RWPE1 (cell line): ENCODE results near the gene OCIAD1.
"Not testable (repeated sequence)": the region's sequence is repeated elsewhere in the genome, so short reads cannot be mapped to it uniquely, and the experiment has no call there.

ENCODE experiments used
- CTCF ChIA-PET: fragments of 350-600 bp; sonication (Branson Sonifier 250); formaldehyde crosslinking; extraction: SDS; loops from one replicate; lab custom pipeline; 2021; lab: Yijun Ruan, JAX
- POLR2A ChIA-PET: fragments of 400-600 bp; formaldehyde crosslinking; extraction: SDS; loops from one replicate; lab custom pipeline; 2020; ENCODE audit warnings: antibody characterized with exemption; ENCODE audit not compliant: low non-redundant PET; lab: Yijun Ruan, JAX
- DNase-seq: peaks from one replicate; pipeline ENCODE4 v3.0.0; 2012; ENCODE audit warnings: low spot score
- H3K27ac ChIP-seq: fragments of 450-650 bp; 2 replicates; pipeline ENCODE4 v1.5.1; 2017
- TF ChIP-seq, protein P1 (sequence below): fragments of 450-650 bp; conservative IDR thresholded peaks from 2 replicates; pipeline ENCODE4 v1.5.1; 2017; ENCODE audit warnings: low read depth, mild to moderate bottlenecking

OCIAD1 gene

DNA sequence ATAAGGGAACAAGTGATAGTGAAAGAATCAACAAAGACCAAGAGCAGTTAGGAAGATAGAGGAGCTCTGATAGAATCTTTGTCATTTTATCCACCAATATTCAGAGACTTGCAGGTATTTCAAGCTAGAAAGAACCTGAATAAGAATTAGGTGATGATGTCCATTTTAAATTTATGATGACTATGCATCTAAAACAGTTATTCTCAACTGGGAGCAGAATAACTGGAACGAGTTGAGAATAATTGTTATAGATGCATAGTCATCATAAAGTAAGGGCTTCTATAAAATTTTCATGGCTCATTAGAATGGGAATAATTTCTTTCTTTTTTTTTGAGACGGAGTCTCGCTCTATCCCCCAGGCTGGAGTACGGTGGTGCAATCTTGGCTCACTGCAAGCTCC, 5.8 kb downstream of the OCIAD1 start:
- ChIA-PET CTCF (interaction anchor here (0.6 kb wide), 1 partner anchor 108 kb away, joined by 4 read pairs; no protein-coding TSS in a partner anchor), POLR2A (interaction anchor here (0.6 kb wide), 1 partner anchor 10 kb away, joined by 3 read pairs; no protein-coding TSS in a partner anchor)
- no peak overlapping the region for H3K27ac ChIP-seq
- TF ChIP-seq, protein P1, sequence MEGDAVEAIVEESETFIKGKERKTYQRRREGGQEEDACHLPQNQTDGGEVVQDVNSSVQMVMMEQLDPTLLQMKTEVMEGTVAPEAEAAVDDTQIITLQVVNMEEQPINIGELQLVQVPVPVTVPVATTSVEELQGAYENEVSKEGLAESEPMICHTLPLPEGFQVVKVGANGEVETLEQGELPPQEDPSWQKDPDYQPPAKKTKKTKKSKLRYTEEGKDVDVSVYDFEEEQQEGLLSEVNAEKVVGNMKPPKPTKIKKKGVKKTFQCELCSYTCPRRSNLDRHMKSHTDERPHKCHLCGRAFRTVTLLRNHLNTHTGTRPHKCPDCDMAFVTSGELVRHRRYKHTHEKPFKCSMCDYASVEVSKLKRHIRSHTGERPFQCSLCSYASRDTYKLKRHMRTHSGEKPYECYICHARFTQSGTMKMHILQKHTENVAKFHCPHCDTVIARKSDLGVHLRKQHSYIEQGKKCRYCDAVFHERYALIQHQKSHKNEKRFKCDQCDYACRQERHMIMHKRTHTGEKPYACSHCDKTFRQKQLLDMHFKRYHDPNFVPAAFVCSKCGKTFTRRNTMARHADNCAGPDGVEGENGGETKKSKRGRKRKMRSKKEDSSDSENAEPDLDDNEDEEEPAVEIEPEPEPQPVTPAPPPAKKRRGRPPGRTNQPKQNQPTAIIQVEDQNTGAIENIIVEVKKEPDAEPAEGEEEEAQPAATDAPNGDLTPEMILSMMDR, result no peak
- DNase-seq, result no peak

DNA sequence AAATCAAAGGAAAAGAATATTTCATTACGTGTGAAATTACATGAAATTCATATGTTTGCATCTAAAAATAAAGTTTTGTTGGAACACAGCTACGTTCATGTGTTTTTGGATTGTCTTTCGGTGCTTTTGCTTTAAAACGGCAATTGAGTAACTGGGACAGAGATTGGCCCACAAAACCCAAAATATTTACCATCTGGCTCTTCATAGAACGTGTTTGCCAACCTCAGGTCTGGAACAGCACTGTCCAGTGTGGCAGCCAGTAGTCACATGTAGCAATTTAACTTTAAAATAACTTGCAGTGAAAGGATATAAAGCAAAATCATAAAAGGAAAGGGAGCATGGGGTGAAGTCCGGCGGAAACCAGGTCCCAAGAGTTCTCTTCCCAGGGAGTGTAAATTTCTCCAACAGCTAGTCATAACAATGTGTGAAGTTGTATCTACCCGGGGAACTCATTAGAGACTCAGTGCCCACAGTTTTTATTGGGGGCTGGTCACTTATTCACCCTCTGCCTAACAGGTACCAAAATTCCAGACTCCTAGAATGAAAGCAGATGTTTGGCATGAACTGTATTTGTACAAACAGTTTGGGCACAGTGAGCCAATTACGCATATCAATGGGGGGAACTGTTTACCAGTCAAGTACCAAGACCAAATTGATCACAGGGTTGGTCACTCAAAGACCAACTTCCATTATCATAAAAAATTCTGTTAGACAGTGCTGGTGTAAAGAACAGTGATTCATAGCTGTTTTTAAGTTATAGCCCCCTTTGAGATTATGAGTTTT, 10.3 kb downstream of the OCIAD1 start:
- no peak for DNase-seq
- H3K27ac ChIP-seq, result no peak overlapping the region
- POLR2A ChIA-PET, result no interaction called here
- TF ChIP-seq, protein P1, result no peak
- CTCF ChIA-PET, result no interaction called here

DNA sequence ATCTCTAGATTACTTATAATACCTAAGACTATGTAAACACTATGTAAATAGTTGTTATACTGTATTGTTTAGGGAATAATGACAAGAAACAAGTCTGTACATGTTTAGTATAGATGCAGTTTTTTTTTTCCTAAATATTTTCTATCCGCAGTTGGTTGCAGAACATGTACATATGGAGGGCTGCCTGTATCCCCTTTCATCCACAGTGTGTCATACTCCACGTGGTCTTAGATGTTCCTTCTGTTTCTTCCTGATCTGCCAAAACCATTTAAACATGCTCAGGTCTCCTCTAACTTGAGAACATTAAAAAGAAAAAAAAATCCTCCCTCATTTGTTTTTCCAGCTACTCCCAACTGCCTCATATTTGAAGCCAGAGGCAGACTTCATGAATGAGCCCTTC, 14.0 kb downstream of the OCIAD1 start:
- ChIA-PET POLR2A (interaction anchor here (0.6 kb wide), 1 partner anchor 154 kb away, joined by 3 read pairs; no protein-coding TSS in a partner anchor), CTCF (no interaction called here)
- TF ChIP-seq, protein P1, result no peak
- H3K27ac ChIP-seq, result no peak overlapping the region
- DNase-seq, result no peak

DNA sequence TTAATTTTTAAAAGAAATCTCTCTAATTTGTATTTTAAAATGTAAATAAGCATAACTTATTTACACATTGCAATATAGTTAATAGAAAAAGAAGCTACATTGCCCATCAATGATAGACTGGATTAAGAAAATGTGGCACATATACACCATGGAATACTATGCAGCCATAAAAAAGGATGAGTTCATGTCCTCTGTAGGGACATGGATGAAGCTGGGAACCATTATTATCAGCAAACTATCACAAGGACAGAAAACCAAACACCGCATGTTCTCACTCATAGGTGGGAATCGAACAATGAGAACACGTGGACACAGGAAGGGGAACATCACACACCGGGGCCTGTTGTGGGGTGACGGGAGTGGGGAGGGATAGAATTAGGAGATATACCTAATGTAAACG, 17.9 kb downstream of the OCIAD1 start:
- DNase-seq, CTCF ChIA-PET, H3K27ac ChIP-seq, POLR2A ChIA-PET: not testable (repeated sequence)

DNA sequence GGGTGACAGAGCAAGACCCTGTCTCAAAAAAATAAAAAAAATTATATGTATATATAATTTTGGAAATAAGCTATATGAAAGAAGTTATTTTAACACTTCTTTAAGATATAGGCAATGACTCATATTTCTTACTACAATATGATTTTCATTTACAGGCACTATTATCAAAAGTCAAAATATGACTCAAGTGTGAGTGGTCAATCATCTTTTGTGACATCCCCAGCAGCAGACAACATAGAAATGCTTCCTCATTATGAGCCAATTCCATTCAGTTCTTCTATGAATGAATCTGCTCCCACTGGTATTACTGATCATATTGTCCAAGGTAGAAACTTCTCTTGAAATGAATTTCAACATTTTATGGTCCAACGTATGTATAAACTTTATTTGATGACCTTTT, 20.8 kb downstream of the OCIAD1 start:
- ChIA-PET CTCF (no interaction called here), POLR2A (no interaction called here)
- no peak for DNase-seq
- TF ChIP-seq, protein P1, result no peak
- H3K27ac ChIP-seq, result no peak overlapping the region

DNA sequence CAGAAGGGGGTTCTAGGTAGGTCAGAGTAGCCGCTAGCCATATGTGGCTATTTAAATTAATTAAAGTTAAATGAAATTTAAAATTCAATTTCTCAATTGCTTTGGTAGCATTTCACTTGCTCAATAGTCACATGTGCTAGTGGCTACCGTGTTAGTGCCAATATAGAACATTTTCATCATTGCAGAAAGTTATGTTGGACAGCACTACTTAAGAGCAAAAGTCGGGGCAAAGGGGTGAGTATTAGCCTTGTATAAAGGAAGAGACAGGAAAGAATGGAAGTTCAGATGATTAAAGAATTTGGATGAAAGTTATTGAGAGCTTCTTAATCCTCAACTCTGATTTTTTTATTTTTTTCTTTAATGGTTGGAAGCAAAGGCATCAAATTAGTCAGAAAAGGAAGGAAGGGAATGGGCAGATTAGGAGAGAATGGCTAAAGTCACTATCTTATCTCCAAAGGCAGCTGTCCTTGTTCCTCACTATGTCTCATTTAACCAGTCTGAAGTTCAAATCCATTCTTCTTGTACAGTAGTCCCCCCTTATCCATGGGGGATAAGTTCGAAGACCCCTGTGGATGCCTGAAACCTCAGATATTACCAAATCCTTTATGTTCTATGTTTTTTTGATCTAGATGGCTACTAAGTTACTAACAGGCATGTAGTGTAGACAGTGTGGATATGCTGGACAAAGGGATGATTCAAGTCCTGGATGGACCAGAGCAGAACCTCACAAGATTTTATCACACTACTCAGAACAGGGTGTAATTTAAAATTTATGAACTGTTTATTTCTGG, 22.9 kb downstream of the OCIAD1 start:
- TF ChIP-seq, protein P1, result no peak
- H3K27ac ChIP-seq, result no peak overlapping the region
- ChIA-PET POLR2A (no interaction called here), CTCF (no interaction called here)
- no peak for DNase-seq

DNA sequence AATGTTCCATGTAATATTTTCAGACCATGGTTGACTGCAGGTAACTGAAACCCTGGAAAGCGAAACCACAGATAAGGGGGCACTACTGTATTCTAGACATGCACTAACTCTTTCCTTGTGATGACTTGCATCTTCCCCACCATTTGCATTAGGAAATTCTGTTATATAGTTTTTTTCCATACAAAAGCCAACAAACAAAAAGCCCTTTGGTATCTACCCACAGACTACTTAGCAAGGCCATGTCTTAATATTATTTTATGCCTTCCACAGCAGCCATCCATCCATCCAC, 23.5 kb downstream of the OCIAD1 start:
- ChIA-PET CTCF (no interaction called here), POLR2A (no interaction called here)
- TF ChIP-seq, protein P1, result no peak
- DNase-seq, result no peak
- no peak overlapping the region for H3K27ac ChIP-seq
